ENCODE results near the gene SPCS1.

GRCh38 chr3:52689151-52689550, 16.8 kb upstream of the SPCS1 start:
- TF ChIP-seq POLR2A (IDR thresholded peaks at IDR 0.05) (no peak), CTCF (IDR thresholded peaks at IDR 0.05) (no peak)
